A549 (cell line): Measurements from ENCODE around the gene GBA2. TPM values are rescaled to one million over a fixed set of nuclear protein-coding genes. Genes with fewer than 3 reads are reported as not detected.

Experiments
- ATAC-seq, 2 experiments: fragments of 200-7000 bp in 1 of 2; fragments of >200 bp in 1 of 2; cut with Nextera tagmentation in 1 of 2; cut with Tn5 transposase in 1 of 2; 3 replicates each; pipeline versions ENCODE4 v1.8.0 to v1.9.1; 2018 to 2020; ENCODE audit warnings: mild to moderate bottlenecking in 1 of 2, moderate library complexity in 1 of 2
- CTCF ChIA-PET: fragments of 300-600 bp; sonication (Branson Sonifier 250); formaldehyde crosslinking; extraction: SDS; loops from one replicate; lab custom pipeline; 2021; ENCODE audit warnings: antibody characterized with exemption, inconsistent platforms; lab: Yijun Ruan, JAX
- POLR2A ChIA-PET: fragments of 350-600 bp; formaldehyde crosslinking; extraction: SDS; loops from one replicate; lab custom pipeline; 2021; ENCODE audit warnings: antibody characterized with exemption, inconsistent platforms; lab: Yijun Ruan, JAX
- DNase-seq, 2 experiments: peaks; one replicate each; pipeline versions ENCODE4 v3.0.0 to v3.0.0-alpha.2; 2011 to 2016; ENCODE audit warnings: low read depth in 1 of 2, low spot score in 1 of 2
- FAIRE-seq: peaks from 2 replicates; lab custom pipeline; 2011; peaks lifted over from hg19 to GRCh38; lab: Jason Lieb, UNC
- H3K27ac ChIP-seq, 2 experiments: fragments of >200 bp; sonication (Bioruptor Twin); formaldehyde crosslinking; 3 replicates each; pipeline ENCODE4 v1.5.1; 2016 to 2017
- H3K4me1 ChIP-seq: fragments of >200 bp; sonication (Bioruptor Twin); formaldehyde crosslinking; 3 replicates; pipeline ENCODE4 v1.6.1; 2016
- H3K4me2 ChIP-seq: fragments of >200 bp; sonication (Bioruptor Twin); formaldehyde crosslinking; 3 replicates; pipeline ENCODE4 v1.6.1; 2016
- H3K4me3 ChIP-seq: fragments of >200 bp; sonication (Bioruptor Twin); formaldehyde crosslinking; 3 replicates; pipeline ENCODE4 v1.5.1; 2016
- H3K9me3 ChIP-seq: fragments of >200 bp; sonication (Bioruptor Twin); formaldehyde crosslinking; 3 replicates; pipeline ENCODE4 v1.6.1; 2016
- ATOH8 ChIP-seq: fragments of 250-450 bp; sonication (Bioruptor Pico); IDR thresholded peaks from 2 replicates; pipeline ENCODE4 v1.5.0; 2020; ENCODE audit warnings: low read depth, mild to moderate bottlenecking, moderate library complexity
- BCL3 ChIP-seq: fragments of >200 bp; sonication (Bioruptor Twin); formaldehyde crosslinking; IDR thresholded peaks from 3 replicates; pipeline ENCODE4 v1.6.1; 2016
- BHLHE40 ChIP-seq: IDR thresholded peaks from 2 replicates; pipeline ENCODE4 v1.6.1; 2012; ENCODE audit warnings: low read depth, low read length, inconsistent platforms
- CBX2 ChIP-seq: fragments of 200-600 bp; sonication (generic); IDR thresholded peaks from 2 replicates; pipeline ENCODE4 v1.6.1; 2016; ENCODE audit warnings: low read depth, mild to moderate bottlenecking, borderline replicate concordance
- CHD4 ChIP-seq: fragments of 200-600 bp; sonication (generic); IDR thresholded peaks from 2 replicates; pipeline ENCODE4 v1.6.1; 2016; ENCODE audit warnings: antibody characterized with exemption, mild to moderate bottlenecking, borderline replicate concordance
- CTCF ChIP-seq: fragments of >200 bp; sonication (Bioruptor Twin); formaldehyde crosslinking; IDR thresholded peaks from 3 replicates; pipeline ENCODE4 v1.5.1; 2016
- E2F6 ChIP-seq: IDR thresholded peaks from 2 replicates; pipeline ENCODE4 v1.6.1; 2012; ENCODE audit warnings: low read depth, borderline replicate concordance
- FOSB ChIP-seq: fragments of 250-450 bp; sonication (Bioruptor Pico); IDR thresholded peaks from 2 replicates; pipeline ENCODE4 v1.5.0; 2020; ENCODE audit warnings: mild to moderate bottlenecking, moderate library complexity
- FOSL2 ChIP-seq, 2 experiments: fragments of 450-650 bp in 1 of 2; fragments of >200 bp in 1 of 2; sonication (Bioruptor Twin) in 1 of 2; formaldehyde crosslinking; IDR thresholded peaks; 2 replicates each; pipeline versions ENCODE4 v1.5.0 to v1.6.1; 2016 to 2020; ENCODE audit warnings: mild to moderate bottlenecking in 1 of 2, moderate library complexity in 1 of 2
- HEYL ChIP-seq: fragments of 250-450 bp; sonication (Bioruptor Pico); IDR thresholded peaks from 2 replicates; pipeline ENCODE4 v1.8.0; 2021; ENCODE audit warnings: mild to moderate bottlenecking, moderate library complexity
- HMGXB4 ChIP-seq: fragments of 250-450 bp; sonication (Bioruptor Pico); IDR thresholded peaks from 2 replicates; pipeline ENCODE4 v1.5.0; 2021; ENCODE audit warnings: mild to moderate bottlenecking, moderate library complexity, borderline replicate concordance
- HOXA7 ChIP-seq: fragments of 250-450 bp; sonication (Bioruptor Pico); IDR thresholded peaks from 2 replicates; pipeline ENCODE4 v1.5.0; 2020; ENCODE audit warnings: mild to moderate bottlenecking, moderate library complexity
- HOXB13 ChIP-seq: fragments of 250-450 bp; sonication (Bioruptor Pico); IDR thresholded peaks from 2 replicates; pipeline ENCODE4 v1.5.0; 2020; ENCODE audit warnings: low read depth, mild to moderate bottlenecking, moderate library complexity
- HOXB5 ChIP-seq: fragments of 250-450 bp; sonication (Bioruptor Pico); IDR thresholded peaks from 2 replicates; pipeline ENCODE4 v1.5.0; 2020; ENCODE audit warnings: mild to moderate bottlenecking, moderate library complexity
- JUN ChIP-seq, 2 experiments: fragments of >200 bp; sonication (Bioruptor Twin); formaldehyde crosslinking; IDR thresholded peaks; 2 replicates in 1 of 2; 3 replicates in 1 of 2; pipeline ENCODE4 v1.6.1; 2016 to 2017
- KDM1A ChIP-seq: fragments of 200-600 bp; sonication (generic); IDR thresholded peaks from 2 replicates; pipeline ENCODE4 v1.6.1; 2016; ENCODE audit warnings: low read depth, mild to moderate bottlenecking
- MAFK ChIP-seq: fragments of 450-650 bp; IDR thresholded peaks from 2 replicates; pipeline ENCODE4 v1.6.1; 2014; ENCODE audit not compliant: partially characterized antibody
- MAX ChIP-seq: IDR thresholded peaks from 2 replicates; pipeline ENCODE4 v1.6.1; 2012
- MAZ ChIP-seq: fragments of 150-350 bp; IDR thresholded peaks from 2 replicates; pipeline ENCODE4 v1.6.1; 2014; ENCODE audit warnings: antibody characterized with exemption, low read depth, low read length, borderline replicate concordance
- MYC ChIP-seq: IDR thresholded peaks from 2 replicates; pipeline ENCODE4 v1.6.1; 2012; ENCODE audit warnings: mild to moderate bottlenecking, inconsistent platforms, low read length, improper control_type of control experiment, borderline replicate concordance
- PBX3 ChIP-seq: IDR thresholded peaks from 2 replicates; pipeline ENCODE4 v1.6.1; 2012
- POLR2A ChIP-seq: IDR thresholded peaks from 2 replicates; pipeline ENCODE4 v1.6.1; 2012; ENCODE audit warnings: mild to moderate bottlenecking, low read length
- RAD21 ChIP-seq, 2 experiments: fragments of >200 bp in 1 of 2; sonication (Bioruptor Twin) in 1 of 2; formaldehyde crosslinking in 1 of 2; IDR thresholded peaks in 1 of 2; conservative IDR thresholded peaks in 1 of 2; 2 replicates in 1 of 2; 3 replicates in 1 of 2; pipeline ENCODE4 v1.6.1; 2012 to 2018; ENCODE audit warnings: inconsistent platforms in 1 of 2
- RARB ChIP-seq: fragments of 250-450 bp; sonication (Bioruptor Pico); IDR thresholded peaks from 2 replicates; pipeline ENCODE4 v1.8.0; 2021; ENCODE audit warnings: mild to moderate bottlenecking, moderate library complexity
- SMC3 ChIP-seq: fragments of >200 bp; sonication (Bioruptor Twin); formaldehyde crosslinking; IDR thresholded peaks from 3 replicates; pipeline ENCODE4 v1.6.1; 2018; ENCODE audit warnings: inconsistent platforms
- SREBF2 ChIP-seq: fragments of 450-650 bp; IDR thresholded peaks from 2 replicates; pipeline ENCODE4 v1.6.1; 2014; ENCODE audit warnings: mild to moderate bottlenecking, moderate library complexity
- TFCP2L1 ChIP-seq: fragments of 250-450 bp; sonication (Bioruptor Pico); IDR thresholded peaks from 2 replicates; pipeline ENCODE4 v1.5.0; 2021; ENCODE audit warnings: mild to moderate bottlenecking
- ZFP36 ChIP-seq: fragments of 450-650 bp; IDR thresholded peaks from 2 replicates; pipeline ENCODE4 v1.6.1; 2014; ENCODE audit warnings: borderline replicate concordance; ENCODE audit not compliant: partially characterized antibody
- WGBS: methylation state at CpG from one replicate; pipeline ENCODE4 v1.1.6; 2017; ENCODE audit errors: missing lambda C conversion rate; 5-methylcytosine and 5-hydroxymethylcytosine counted together
- polyA plus RNA-seq, 4 experiments: library from polyadenylated mRNA; depleted of rRNA in 3 of 4; stranded (reverse); fragments of >200 nt; fragmentation: RNase III in 1 of 4; extraction: RNeasy Plus Mini Kit Qiagen cat#74134 plus additional on column Dnase treatment in 1 of 4; gene quantifications; 2 replicates in 3 of 4; 3 replicates in 1 of 4; pipeline ENCODE4 v1.2.3, GENCODE V29; 2011 to 2017

The GBA2 gene
- polyA plus RNA-seq, 2 of the 4 experiments (the other 2 are of a cell fraction): 38.9 to 40.0 TPM

- H3K4me3 ChIP-seq: peak overlapping the region; percentile 83
- ChIA-PET CTCF (interaction anchor here (0.6 to 6.5 kb wide), 27 partner anchors 13 to 154 kb away, joined by 3 to 75 read pairs (median 4); partner anchors contain the start of genes CCDC107, CREB3, GBA2 and HINT2), POLR2A (interaction anchor here (0.6 to 1.5 kb wide), 8 partner anchors 15 to 151 kb away, joined by 3 to 5 read pairs (median 4); partner anchors contain the start of genes CREB3, SPAG8 and TLN1)
- H3K4me1 ChIP-seq: peaks cover 16% of the 10 kb centered on the region
- no peaks in the 10 kb centered on the region for H3K9me3 ChIP-seq
- DNase-seq: peak; percentile 64 to 86
- no peak for FAIRE-seq
- ATAC-seq: peak; percentile 89 to 91
- TF ChIP-seq CBX2 (no peak), HMGXB4 (CRISPR knock-in tag) (0 out of 2 replicates have a peak, but pooled peaks have one; percentile 9), BHLHE40 (no peak), TFCP2L1 (CRISPR knock-in tag) (no peak), SREBF2 (no peak), RAD21 (conservative IDR thresholded peaks at IDR 0.05 in 1 of 2, IDR thresholded peaks at IDR 0.05 in 1 of 2) (peak; percentile 34 to 42; a peak in 3 of 5 replicates), RARB (CRISPR knock-in tag) (no peak), PBX3 (peak; percentile 26; the same call in 1 of the 2 replicates), MAZ (0 out of 2 replicates have a peak, but pooled peaks have one; percentile 65), CHD4 (no peak), HOXB13 (CRISPR knock-in tag) (no peak), HOXB5 (CRISPR knock-in tag) (no peak), JUN (IDR thresholded peaks at IDR 0.05) (peak; percentile 45 to 84; a peak in 3 of 5 replicates), ATOH8 (CRISPR knock-in tag) (no peak), MAFK (no peak), E2F6 (no peak), CTCF (peak; percentile 69), MAX (peak; percentile 65; the same call in 1 of the 2 replicates), MYC (0 out of 2 replicates have a peak, but pooled peaks have one; percentile 36), FOSB (CRISPR knock-in tag) (no peak), SMC3 (peak; percentile 49; the same call in 2 of the 3 replicates), KDM1A (no peak), BCL3 (peak; percentile 55; the same call in 2 of the 3 replicates), POLR2A (peak; percentile 19), FOSL2 (IDR thresholded peaks at IDR 0.05) (no peak), FOSL2 (CRISPR knock-in tag; IDR thresholded peaks at IDR 0.05) (peak; percentile 56), HEYL (CRISPR knock-in tag) (no peak), HOXA7 (no peak; the same call in 1 of the 2 replicates), ZFP36 (no peak)
- 26% methylated on average over 20 of the region's 48 CpGs for WGBS
- peak overlapping the region; percentile 95 to 97 for H3K27ac ChIP-seq
- H3K4me2 ChIP-seq: peak overlapping the region; percentile 76
Measured at GRCh38 chr9:35756275-35757225, 7.5 kb upstream of the GBA2 start.
